HG03354 (cell line): ENCODE results near the gene ZNF654.
"Not testable (repeated sequence)": the region's sequence is repeated elsewhere in the genome, so short reads cannot be mapped to it uniquely, and the experiment has no call there.

Experiments
- ATAC-seq: cut with Tn5 transposase; IDR thresholded peaks from one replicate; pipeline ENCODE4 v1.9.1; 2021; ENCODE audit warnings: mild to moderate bottlenecking; ENCODE audit not compliant: unreplicated experiment, poor library complexity, severe bottlenecking

ZNF654 gene

GRCh38 chr3:88058581-88059379, at the start of gene ZNF654, which contains the start of gene CGGBP1:
TSS of gene ZNF654 (plus strand) at chr3:88059255. CDS start at chr3:88059320, 65 bp downstream.
TSS of gene CGGBP1 (minus strand) at chr3:88059005. CDS start at chr3:88055976, 3,029 bp downstream.
- peak; percentile 94 for ATAC-seq

GRCh38 chr3:88010810-88011209, 48.2 kb upstream of the ZNF654 start:
- no peak for ATAC-seq

GRCh38 chr3:88013592-88013991, 45.5 kb upstream of the ZNF654 start:
- no peak for ATAC-seq

- ATAC-seq, result not testable (repeated sequence)
These were observed 43.4 kb upstream of the ZNF654 start for GRCh38 chr3:88015656-88016055.

- peak; percentile 90 for ATAC-seq
These were observed 40.0 kb upstream of the ZNF654 start for GRCh38 chr3:88019024-88019423.

- no peak for ATAC-seq
These were observed 34.0 kb upstream of the ZNF654 start for GRCh38 chr3:88025001-88025552.

GRCh38 chr3:88028876-88029275, 30.2 kb upstream of the ZNF654 start:
- no peak for ATAC-seq

- no peak for ATAC-seq
These were observed 28.8 kb upstream of the ZNF654 start for GRCh38 chr3:88030210-88030609.

- ATAC-seq, result peak; percentile 87
These were observed 27.4 kb upstream of the ZNF654 start for GRCh38 chr3:88031642-88032077.

- ATAC-seq, result peak; percentile 12
These were observed 26.8 kb upstream of the ZNF654 start for GRCh38 chr3:88032245-88032644.

- no peak for ATAC-seq
These were observed 26.0 kb upstream of the ZNF654 start for GRCh38 chr3:88033079-88033478.

- ATAC-seq, result no peak
These were observed 25.2 kb upstream of the ZNF654 start for GRCh38 chr3:88033808-88034207.

- ATAC-seq, result no peak
These were observed 24.4 kb upstream of the ZNF654 start for GRCh38 chr3:88034491-88035275.

- no peak for ATAC-seq
These were observed 22.8 kb upstream of the ZNF654 start for GRCh38 chr3:88036221-88036620.

- no peak for ATAC-seq
These were observed 20.5 kb upstream of the ZNF654 start for GRCh38 chr3:88038566-88038965.

GRCh38 chr3:88040529-88040928, 18.5 kb upstream of the ZNF654 start:
- no peak for ATAC-seq

- no peak for ATAC-seq
These were observed 18.1 kb upstream of the ZNF654 start for GRCh38 chr3:88041005-88041404.

- ATAC-seq, result no peak
These were observed 14.6 kb upstream of the ZNF654 start for GRCh38 chr3:88044411-88044810.

- ATAC-seq, result no peak
These were observed 12.3 kb upstream of the ZNF654 start for GRCh38 chr3:88046766-88047165.

- no peak for ATAC-seq
These were observed 1.3 kb upstream of the ZNF654 start for GRCh38 chr3:88057630-88058305.
